ENCODE measurements around the gene ERN2. TPM values are rescaled to one million over a fixed set of nuclear protein-coding genes. Genes with fewer than 3 reads are reported as not detected.

ERN2 gene
- total and polyA plus RNA-seq, 4 donors, result 0.46 to 10.6 (median 3.5) TPM

- WGBS, 2 donors, result 95 to 97% methylated on average over 23 to 25 of the region's 25 CpGs
- H3K4me3 ChIP-seq, result no peak overlapping the region
- peaks cover 0 to 8% (median 0%) of the 10 kb centered on the region in 5 donors for H3K4me1 ChIP-seq (ENCODE audit: control insufficient read depth in 5 of 5, insufficient read depth in 5 of 5, low read length in 5 of 5)
- H3K27ac ChIP-seq (ENCODE audit: low read depth in 1 of 2, low read length in 1 of 2), result no peak overlapping the region
- H3K9me3 ChIP-seq (ENCODE audit: control insufficient read depth in 4 of 4, insufficient read depth in 3 of 4, low read length in 3 of 4), result peaks cover 0 to 1% (median 0%) of the 10 kb centered on the region in 4 donors
- H3K9ac ChIP-seq (ENCODE audit: insufficient read depth in 1 of 2, low read length in 2 of 2), result no peak overlapping the region
- ATAC-seq (ENCODE audit: insufficient read depth, low FRiP score) (no peak), DNase-seq (no peak)
- no peak for TF ChIP-seq CTCF (IDR thresholded peaks at IDR 0.05; ENCODE audit: control extremely low read depth, extremely low read depth)
- no peaks in the 10 kb centered on the region for H3K27me3 ChIP-seq (ENCODE audit: control insufficient read depth in 3 of 3, insufficient read depth in 3 of 3, low read length in 2 of 3)
- peaks cover 7 to 46% (median 36%) of the 10 kb centered on the region in 4 donors for H3K36me3 ChIP-seq (ENCODE audit: control insufficient read depth in 4 of 4, insufficient read depth in 4 of 4, low read length in 4 of 4)
These were observed 22.1 kb downstream of the ERN2 start for GRCh38 chr16:23690771-23691482.

- DNase-seq (no peak), ATAC-seq (ENCODE audit: insufficient read depth, low FRiP score) (no peak)
- WGBS, 2 donors, result 97% methylated on average over 36 of the region's 36 CpGs
These were observed 23.4 kb downstream of the ERN2 start for GRCh38 chr16:23689442-23690187.

GRCh38 chr16:23687034-23687808, 25.8 kb downstream of the ERN2 start:
- no peak overlapping the region for H3K4me3 ChIP-seq
- H3K9me3 ChIP-seq (ENCODE audit: control insufficient read depth in 4 of 4, insufficient read depth in 3 of 4, low read length in 3 of 4), result peaks cover 0 to 1% (median 0%) of the 10 kb centered on the region in 4 donors
- H3K4me1 ChIP-seq (ENCODE audit: control insufficient read depth in 5 of 5, insufficient read depth in 5 of 5, low read length in 5 of 5), result no peaks in the 10 kb centered on the region
- ATAC-seq (ENCODE audit: insufficient read depth, low FRiP score) (no peak), DNase-seq (no peak)
- H3K9ac ChIP-seq (ENCODE audit: insufficient read depth in 1 of 2, low read length in 2 of 2), result no peak overlapping the region
- no peaks in the 10 kb centered on the region for H3K27me3 ChIP-seq (ENCODE audit: control insufficient read depth in 3 of 3, insufficient read depth in 3 of 3, low read length in 2 of 3)
- H3K36me3 ChIP-seq (ENCODE audit: control insufficient read depth in 4 of 4, insufficient read depth in 4 of 4, low read length in 4 of 4), result peaks cover 7 to 60% (median 49%) of the 10 kb centered on the region in 4 donors
- H3K27ac ChIP-seq (ENCODE audit: low read depth in 1 of 2, low read length in 1 of 2), result no peak overlapping the region
- TF ChIP-seq CTCF (IDR thresholded peaks at IDR 0.05; ENCODE audit: control extremely low read depth, extremely low read depth), result no peak
- WGBS, 2 donors, result 97% methylated on average over 16 of the region's 16 CpGs

More at GRCh38 chr16:23689442-23690187, 23.4 kb downstream of the ERN2 start:
- Histone ChIP-seq H3K36me3 (ENCODE audit: control insufficient read depth in 4 of 4, insufficient read depth in 4 of 4, low read length in 4 of 4) (peaks cover 7 to 46% (median 38%) of the 10 kb centered on the region in 4 donors), H3K4me3 (no peak overlapping the region), H3K9me3 (ENCODE audit: control insufficient read depth in 4 of 4, insufficient read depth in 3 of 4, low read length in 3 of 4) (peaks cover 0 to 1% (median 0%) of the 10 kb centered on the region in 4 donors), H3K27me3 (ENCODE audit: control insufficient read depth in 3 of 3, insufficient read depth in 3 of 3, low read length in 2 of 3) (no peaks in the 10 kb centered on the region), H3K27ac (ENCODE audit: low read depth in 1 of 2, low read length in 1 of 2) (no peak overlapping the region), H3K4me1 (ENCODE audit: control insufficient read depth in 5 of 5, insufficient read depth in 5 of 5, low read length in 5 of 5) (peaks cover 0 to 2% (median 0%) of the 10 kb centered on the region in 5 donors), H3K9ac (ENCODE audit: insufficient read depth in 1 of 2, low read length in 2 of 2) (no peak overlapping the region)
- no peak for TF ChIP-seq CTCF (IDR thresholded peaks at IDR 0.05; ENCODE audit: control extremely low read depth, extremely low read depth)
